Kidney (tissue), 14 donors: ENCODE data around the gene TMEM125. TPM values are rescaled to one million over a fixed set of nuclear protein-coding genes. Genes with fewer than 3 reads are reported as not detected.

Experiments used
- DNase-seq, 5 donors: peaks; one replicate each; pipeline ENCODE4 v3.0.0-alpha.2; 2013 to 2020
- FAIRE-seq: peaks from 2 replicates; lab custom pipeline; 2012; peaks lifted over from hg19 to GRCh38; lab: Jason Lieb, UNC
- H3K27ac ChIP-seq, 2 donors: one replicate each; pipeline ENCODE4 v1.7.0; 2013; ENCODE audit warnings: low read depth in 2 of 2, low read length in 2 of 2, inconsistent platforms in 1 of 2
- H3K27me3 ChIP-seq: one replicate; pipeline ENCODE4 v1.7.1; 2013; ENCODE audit warnings: low read length, inconsistent platforms; ENCODE audit not compliant: control insufficient read depth, insufficient read depth
- H3K36me3 ChIP-seq, 3 donors: one replicate each; pipeline versions ENCODE4 v1.7.0 to v1.7.1; 2013; ENCODE audit warnings: low read length in 3 of 3, control low read depth in 1 of 3, inconsistent platforms in 1 of 3; ENCODE audit not compliant: insufficient read depth in 3 of 3, control insufficient read depth in 2 of 3
- H3K4me1 ChIP-seq, 3 donors: one replicate each; pipeline versions ENCODE4 v1.7.0 to v1.7.1; 2013; ENCODE audit warnings: low read length in 3 of 3, inconsistent platforms in 1 of 3, low read depth in 1 of 3; ENCODE audit not compliant: control insufficient read depth in 2 of 3, insufficient read depth in 2 of 3
- H3K4me3 ChIP-seq, 3 donors: one replicate each; pipeline versions ENCODE4 v1.7.0 to v1.8.1; 2013; ENCODE audit warnings: low read length in 3 of 3, control low read depth in 1 of 3, inconsistent platforms in 1 of 3
- H3K9ac ChIP-seq, 3 donors: one replicate each; pipeline versions ENCODE4 v1.7.0 to v1.7.1; 2013; ENCODE audit warnings: low read length in 3 of 3, control low read depth in 1 of 3, inconsistent platforms in 1 of 3
- H3K9me3 ChIP-seq, 3 donors: one replicate each; pipeline versions ENCODE4 v1.7.0 to v1.7.1; 2013; ENCODE audit warnings: low read length in 3 of 3, control low read depth in 1 of 3, inconsistent platforms in 1 of 3; ENCODE audit not compliant: control insufficient read depth in 2 of 3, insufficient read depth in 1 of 3
- intact Hi-C: fragments of 100-400 bp; cut with DNase I; formaldehyde crosslinking; loops from one replicate; pipeline ENCODE4 v1.11.1; 2022
- polyA plus RNA-seq: library from polyadenylated mRNA; stranded (reverse); fragments of 350-450 nt; fragmentation: Illumina TruSeq; extraction: RNeasy Lipid Tissue Mini Kit (QIAGEN cat#74804); gene quantifications from one replicate; pipeline ENCODE4 v1.2.3, GENCODE V29; 2014; ENCODE audit warnings: low read depth, low replicate concordance; ENCODE audit not compliant: insufficient read depth
- total RNA-seq: library from RNA; stranded (reverse); fragmentation: NEBNext Ultra II Directional; extraction: Animal tissue kit (Norgen Biotek cat#: 25700); gene quantifications from one replicate; pipeline ENCODE4 v1.2.1, GENCODE V29; 2021
- TF ChIP-seq, protein P1 (sequence below): IDR thresholded peaks from 3 replicates; pipeline ENCODE4 v1.5.1; 2012; ENCODE audit warnings: mild to moderate bottlenecking, moderate library complexity, borderline replicate concordance; ENCODE audit not compliant: insufficient read depth; ENCODE audit errors: extremely low read depth
- donor health status: control.
- donor health status: control.
- donor health status: control.
- donor health status: control.
- donor health status: control.
- donor health status: DM: yes; HTN: yes; CAD: no.
- donor health status: Normal renal cell carcinoma (clear cell type).

TMEM125 gene
- total and polyA plus RNA-seq, 2 donors from 2014 or later = 17.5 to 22.0 TPM

DNA sequence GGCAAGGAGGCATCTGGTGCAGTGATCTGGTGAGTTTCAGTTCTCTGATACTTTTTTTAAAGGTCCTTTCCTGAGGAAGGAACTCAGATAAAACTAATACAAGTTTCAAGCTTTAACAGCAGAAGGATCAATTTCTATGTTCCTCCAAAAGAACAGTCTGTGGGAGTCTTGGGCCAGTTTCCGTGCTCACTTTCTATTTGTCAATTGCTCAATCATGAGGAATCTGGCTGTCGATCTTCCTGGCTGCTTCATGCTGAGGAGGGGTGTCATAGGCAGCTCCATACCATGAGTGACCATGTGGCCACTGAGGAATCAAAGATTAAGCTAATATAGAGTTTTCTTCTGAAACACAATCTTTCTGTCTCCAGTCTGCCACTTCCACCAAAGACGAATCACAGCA lies 11.4 kb upstream of the TMEM125 start:
- FAIRE-seq = no peak
- DNase-seq = no peak
- TF ChIP-seq, protein P1, sequence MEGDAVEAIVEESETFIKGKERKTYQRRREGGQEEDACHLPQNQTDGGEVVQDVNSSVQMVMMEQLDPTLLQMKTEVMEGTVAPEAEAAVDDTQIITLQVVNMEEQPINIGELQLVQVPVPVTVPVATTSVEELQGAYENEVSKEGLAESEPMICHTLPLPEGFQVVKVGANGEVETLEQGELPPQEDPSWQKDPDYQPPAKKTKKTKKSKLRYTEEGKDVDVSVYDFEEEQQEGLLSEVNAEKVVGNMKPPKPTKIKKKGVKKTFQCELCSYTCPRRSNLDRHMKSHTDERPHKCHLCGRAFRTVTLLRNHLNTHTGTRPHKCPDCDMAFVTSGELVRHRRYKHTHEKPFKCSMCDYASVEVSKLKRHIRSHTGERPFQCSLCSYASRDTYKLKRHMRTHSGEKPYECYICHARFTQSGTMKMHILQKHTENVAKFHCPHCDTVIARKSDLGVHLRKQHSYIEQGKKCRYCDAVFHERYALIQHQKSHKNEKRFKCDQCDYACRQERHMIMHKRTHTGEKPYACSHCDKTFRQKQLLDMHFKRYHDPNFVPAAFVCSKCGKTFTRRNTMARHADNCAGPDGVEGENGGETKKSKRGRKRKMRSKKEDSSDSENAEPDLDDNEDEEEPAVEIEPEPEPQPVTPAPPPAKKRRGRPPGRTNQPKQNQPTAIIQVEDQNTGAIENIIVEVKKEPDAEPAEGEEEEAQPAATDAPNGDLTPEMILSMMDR = no peak
- Histone ChIP-seq H3K4me1 (peaks cover 0 to 6% (median 5%) of the 10 kb centered on the region in 3 donors), H3K4me3 (no peak overlapping the region), H3K9me3 (no peaks in the 10 kb centered on the region), H3K27ac (no peak overlapping the region), H3K9ac (no peak overlapping the region), H3K36me3 (no peaks in the 10 kb centered on the region), H3K27me3 (no peaks in the 10 kb centered on the region)
- intact Hi-C loops = no loop called here

DNA sequence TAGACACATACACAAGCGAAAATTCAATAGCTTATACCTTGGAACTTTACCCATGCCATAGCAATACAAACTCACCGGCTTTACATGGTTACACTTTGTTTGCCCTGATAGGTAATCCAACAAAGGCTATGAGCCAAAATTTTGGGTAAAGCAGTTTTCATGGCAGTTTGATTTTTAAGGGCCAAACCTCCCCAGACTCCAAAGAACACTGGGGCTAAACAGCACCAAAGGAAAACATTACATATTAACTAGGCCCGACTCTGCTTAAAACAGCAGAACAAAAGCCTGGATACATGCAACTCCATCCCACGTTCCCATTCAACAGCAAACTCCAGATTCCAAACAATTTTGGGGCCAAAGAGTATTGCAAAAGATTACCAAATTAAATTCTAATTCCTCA lies 4.4 kb upstream of the TMEM125 start:
- Histone ChIP-seq H3K9me3 (no peaks in the 10 kb centered on the region), H3K27ac (peak overlapping the region in 1 of 2 donors; percentile 23), H3K27me3 (no peaks in the 10 kb centered on the region), H3K4me3 (no peak overlapping the region), H3K4me1 (peaks cover 0 to 10% (median 7%) of the 10 kb centered on the region in 3 donors), H3K9ac (no peak overlapping the region), H3K36me3 (no peaks in the 10 kb centered on the region)
- FAIRE-seq (no peak), DNase-seq (no peak)
- intact Hi-C loops = no loop called here
- TF ChIP-seq, protein P1 = no peak

DNA sequence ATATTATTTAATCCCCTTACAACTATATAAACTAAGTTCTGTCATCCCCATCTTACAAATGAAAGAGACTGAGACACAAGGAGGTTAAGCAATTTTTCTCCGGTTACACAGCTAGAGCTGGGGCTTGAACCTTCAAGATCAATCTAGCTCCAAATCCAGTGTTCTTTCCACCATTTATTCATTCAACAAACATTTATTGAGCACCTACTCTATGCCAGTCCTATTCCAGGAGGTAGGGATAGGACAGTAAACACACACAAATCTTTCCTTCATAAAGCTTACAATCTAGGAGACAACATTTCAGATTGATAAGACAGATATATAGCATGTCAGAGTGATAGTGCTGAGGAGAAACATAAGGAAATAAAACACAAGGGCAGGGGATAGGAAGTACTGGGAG lies 2.9 kb upstream of the TMEM125 start:
- Histone ChIP-seq H3K4me1 (peaks cover 0 to 13% (median 7%) of the 10 kb centered on the region in 3 donors), H3K4me3 (no peak overlapping the region), H3K36me3 (no peaks in the 10 kb centered on the region), H3K9me3 (no peaks in the 10 kb centered on the region), H3K9ac (peak overlapping the region in 1 of 3 donors; percentile 26), H3K27me3 (no peaks in the 10 kb centered on the region), H3K27ac (no peak overlapping the region)
- FAIRE-seq = no peak
- DNase-seq = no peak
- TF ChIP-seq, protein P1 = no peak
- intact Hi-C loops = no loop called here

DNA sequence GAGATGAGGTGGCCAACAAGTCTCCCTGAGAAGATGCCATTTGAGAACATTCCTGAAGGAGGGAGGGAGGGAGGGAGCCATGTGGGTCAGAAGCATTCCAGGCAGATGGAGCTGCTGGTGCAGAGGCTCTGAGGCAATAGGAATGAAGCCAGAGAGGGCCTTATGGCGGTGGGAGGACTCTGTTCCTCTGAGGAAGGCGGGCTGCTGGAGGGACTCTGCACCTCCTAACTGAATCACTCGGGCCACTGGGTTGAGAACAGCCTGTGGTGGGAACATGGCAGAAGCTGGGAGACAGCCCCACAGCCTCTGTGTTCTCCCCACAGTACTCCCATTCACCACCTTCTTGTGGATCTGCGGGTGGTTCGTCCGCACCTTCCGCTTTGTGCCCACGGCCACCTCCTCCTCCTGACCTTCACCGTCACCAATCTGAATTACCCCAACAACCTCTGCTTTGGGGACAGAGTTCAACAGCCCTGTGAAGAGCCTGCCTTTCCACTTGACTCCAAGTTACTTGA lies 2.4 kb upstream of the TMEM125 start:
- H3K27ac ChIP-seq = no peak overlapping the region
- TF ChIP-seq, protein P1 = no peak

More for the DNA sequence above, 2.4 kb upstream of the TMEM125 start:
- FAIRE-seq (no peak), DNase-seq (peak in 2 of 5 donors; percentile 10 to 41)
- Histone ChIP-seq H3K36me3 (no peaks in the 10 kb centered on the region), H3K9ac (no peak overlapping the region), H3K27me3 (no peaks in the 10 kb centered on the region), H3K4me1 (peaks cover 0 to 13% (median 7%) of the 10 kb centered on the region in 3 donors), H3K4me3 (no peak overlapping the region), H3K9me3 (no peaks in the 10 kb centered on the region)
- intact Hi-C loops = no loop called here
